ENCODE measurements around the gene DCTN1.
A peak's percentile ranks its signal among the peaks of the same experiment; 100 is the strongest.

Gene DCTN1

DNA sequence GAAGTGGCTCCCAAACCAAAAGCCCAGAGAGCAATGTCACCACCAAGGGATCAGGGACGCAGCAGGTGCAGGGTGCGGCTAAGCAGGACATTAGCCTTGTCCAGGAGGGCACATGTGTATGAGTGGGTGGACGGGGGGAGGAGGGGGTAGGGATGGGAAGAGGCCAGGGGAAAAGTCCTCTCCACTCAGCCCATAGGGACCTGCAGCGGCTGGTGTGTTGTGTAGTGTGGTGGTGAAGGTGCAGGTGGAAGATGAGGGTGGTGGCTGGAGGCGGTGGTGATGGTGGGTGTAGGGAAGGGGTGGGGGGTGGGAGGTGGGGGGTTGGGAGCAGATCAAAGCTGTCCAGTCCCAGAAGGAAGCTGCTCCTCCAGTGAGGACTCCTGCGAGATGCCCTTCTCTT lies 37.7 kb upstream of the DCTN1 start:
- TF ChIP-seq, protein P1, sequence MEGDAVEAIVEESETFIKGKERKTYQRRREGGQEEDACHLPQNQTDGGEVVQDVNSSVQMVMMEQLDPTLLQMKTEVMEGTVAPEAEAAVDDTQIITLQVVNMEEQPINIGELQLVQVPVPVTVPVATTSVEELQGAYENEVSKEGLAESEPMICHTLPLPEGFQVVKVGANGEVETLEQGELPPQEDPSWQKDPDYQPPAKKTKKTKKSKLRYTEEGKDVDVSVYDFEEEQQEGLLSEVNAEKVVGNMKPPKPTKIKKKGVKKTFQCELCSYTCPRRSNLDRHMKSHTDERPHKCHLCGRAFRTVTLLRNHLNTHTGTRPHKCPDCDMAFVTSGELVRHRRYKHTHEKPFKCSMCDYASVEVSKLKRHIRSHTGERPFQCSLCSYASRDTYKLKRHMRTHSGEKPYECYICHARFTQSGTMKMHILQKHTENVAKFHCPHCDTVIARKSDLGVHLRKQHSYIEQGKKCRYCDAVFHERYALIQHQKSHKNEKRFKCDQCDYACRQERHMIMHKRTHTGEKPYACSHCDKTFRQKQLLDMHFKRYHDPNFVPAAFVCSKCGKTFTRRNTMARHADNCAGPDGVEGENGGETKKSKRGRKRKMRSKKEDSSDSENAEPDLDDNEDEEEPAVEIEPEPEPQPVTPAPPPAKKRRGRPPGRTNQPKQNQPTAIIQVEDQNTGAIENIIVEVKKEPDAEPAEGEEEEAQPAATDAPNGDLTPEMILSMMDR (IDR thresholded peaks at IDR 0.05; ENCODE audit: low read depth, low read length) = no peak
- DNase-seq (ENCODE audit: extremely low read depth, low read depth) = no peak

DNA sequence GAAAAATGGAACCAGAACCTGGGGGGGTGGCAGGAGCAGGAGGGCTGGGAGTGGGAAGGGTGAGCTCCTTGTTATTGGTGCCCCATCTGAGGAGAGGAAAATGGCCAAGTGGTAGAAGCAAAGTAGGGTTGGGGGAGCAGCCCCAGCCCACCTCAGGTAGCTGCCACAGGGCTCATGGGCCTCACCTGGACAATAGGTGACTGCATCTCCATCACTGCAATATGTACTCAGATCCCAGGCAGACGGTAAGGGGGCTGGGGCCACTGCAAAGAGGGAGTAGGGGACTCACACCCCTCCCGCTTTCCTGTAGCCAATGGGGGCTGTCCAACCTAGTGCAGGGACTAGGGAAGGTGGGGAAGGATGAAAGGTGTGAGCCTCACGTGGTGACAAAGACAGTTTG lies 37.1 kb upstream of the DCTN1 start:
- TF ChIP-seq, protein P1 (IDR thresholded peaks at IDR 0.05; ENCODE audit: low read depth, low read length) = no peak
- no peak for DNase-seq (ENCODE audit: extremely low read depth, low read depth)

DNA sequence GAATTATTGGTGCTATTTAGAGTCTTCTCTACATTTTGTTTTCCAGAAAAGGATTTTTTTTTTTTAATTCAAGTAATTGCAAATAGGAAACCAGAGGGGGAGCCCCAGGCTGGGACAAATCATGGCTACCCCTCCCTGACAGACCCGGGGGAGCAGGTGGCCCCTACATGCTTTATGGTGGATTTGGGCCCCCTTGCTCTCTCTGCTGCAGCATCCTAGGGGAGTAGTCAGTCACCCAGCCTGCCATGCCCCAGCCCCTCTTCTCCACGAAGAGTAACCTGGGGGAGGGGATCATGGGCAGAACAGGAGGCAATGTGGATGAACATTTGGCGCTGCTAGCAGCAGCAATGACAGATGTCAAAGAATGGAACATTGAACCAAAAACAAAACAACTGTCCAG lies 36.7 kb upstream of the DCTN1 start:
- TF ChIP-seq, protein P1 (IDR thresholded peaks at IDR 0.05; ENCODE audit: low read depth, low read length) = no peak
- no peak for DNase-seq (ENCODE audit: extremely low read depth, low read depth)

DNA sequence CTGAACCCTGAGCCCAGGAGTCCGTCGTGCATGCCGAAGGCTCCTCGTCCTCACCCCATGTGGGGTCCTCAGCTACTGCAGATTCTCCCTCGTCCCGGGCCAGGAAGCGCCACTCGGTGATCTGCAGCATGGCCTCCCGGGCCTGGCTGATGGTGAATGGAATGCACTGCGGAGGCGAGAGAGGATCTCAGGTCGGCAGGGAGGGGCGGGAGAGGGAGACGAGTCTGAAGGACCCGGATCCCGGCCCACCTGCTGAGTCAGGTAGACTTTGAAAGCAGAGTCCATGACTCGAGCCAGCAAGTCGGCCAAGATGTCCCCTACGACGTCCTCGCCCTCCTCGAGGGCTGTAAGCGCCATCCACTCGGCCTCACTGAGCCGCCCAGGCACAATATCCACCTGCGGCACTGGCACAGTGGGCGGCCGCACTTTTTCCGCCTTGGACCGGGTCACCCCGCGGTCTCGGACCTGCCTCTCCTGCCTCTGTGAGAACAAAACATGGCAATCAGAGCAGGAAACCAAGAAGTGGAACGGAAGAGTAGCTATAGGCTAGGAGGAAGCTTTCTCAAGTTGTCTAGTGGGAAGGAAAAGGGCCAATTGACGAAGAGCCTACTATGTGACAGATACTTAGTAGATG lies 35.8 kb upstream of the DCTN1 start:
- TF ChIP-seq, protein P1 (IDR thresholded peaks at IDR 0.05; ENCODE audit: low read depth, low read length) = no peak
- DNase-seq (ENCODE audit: extremely low read depth, low read depth) = no peak

DNA sequence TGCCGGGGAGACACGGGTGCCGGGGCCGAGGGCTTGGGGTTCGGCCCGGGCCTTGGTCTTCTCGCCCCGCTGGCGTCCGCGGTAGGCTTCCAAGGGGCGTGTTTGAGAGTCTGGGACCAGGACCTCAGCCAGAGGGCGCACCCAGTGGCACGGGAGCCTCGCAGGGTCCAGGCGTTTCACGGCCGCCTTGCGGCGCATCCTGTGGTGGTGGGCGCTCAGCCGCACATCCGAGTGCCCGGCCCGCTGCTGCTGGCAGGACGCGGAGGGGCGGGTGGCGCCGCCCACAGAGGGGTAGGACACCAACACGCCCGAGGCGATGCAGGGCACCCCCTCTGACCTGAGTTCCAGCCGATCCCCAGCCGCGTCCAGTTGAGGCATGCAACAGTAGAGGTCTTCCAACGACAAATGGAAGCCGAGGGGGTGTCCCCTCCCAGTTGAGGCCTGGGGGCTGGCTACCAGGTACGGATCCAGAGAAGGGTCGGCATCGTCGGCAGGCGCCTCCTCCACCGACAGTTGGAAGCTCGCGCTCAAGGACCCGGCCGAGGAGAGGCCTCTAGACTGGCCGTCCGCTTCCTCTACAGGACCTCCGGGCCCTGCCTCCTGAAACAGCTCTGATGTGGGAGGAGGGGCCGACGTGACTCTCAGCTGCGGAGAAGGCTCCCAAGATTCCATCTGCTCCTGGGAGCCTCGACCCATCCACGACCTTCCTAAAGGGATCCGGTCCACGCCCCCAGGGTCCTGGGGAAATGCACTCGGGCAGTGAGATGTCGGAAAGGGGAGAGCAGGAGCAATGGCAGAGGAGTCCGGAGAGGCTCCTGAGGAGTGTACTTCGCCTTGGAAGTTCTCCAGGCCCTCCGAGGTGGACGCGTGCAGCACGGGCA lies 35.0 kb upstream of the DCTN1 start:
- no peak for DNase-seq (ENCODE audit: extremely low read depth, low read depth)
- TF ChIP-seq, protein P1 (IDR thresholded peaks at IDR 0.05; ENCODE audit: low read depth, low read length) = peak; percentile 26

DNA sequence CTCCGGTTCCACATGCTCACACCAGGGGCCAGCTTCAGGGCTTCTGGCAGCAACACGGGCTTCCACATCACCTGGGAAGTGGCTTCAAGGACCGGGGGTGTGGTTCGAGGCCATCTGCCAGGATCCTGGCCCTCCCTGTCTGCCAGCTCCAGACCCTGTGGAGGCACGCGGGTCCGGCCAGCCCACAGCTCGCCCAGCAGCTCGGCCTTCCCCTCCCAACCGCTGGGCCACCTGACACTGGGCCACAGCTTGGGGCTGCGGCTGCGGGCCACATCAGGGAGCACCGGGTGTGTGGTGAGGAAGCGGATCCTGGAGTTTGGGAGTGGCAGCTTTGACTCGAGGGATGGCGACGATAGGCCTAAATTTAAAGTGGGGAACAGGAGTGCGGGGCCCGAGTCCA lies 34.3 kb upstream of the DCTN1 start:
- TF ChIP-seq, protein P1 (IDR thresholded peaks at IDR 0.05; ENCODE audit: low read depth, low read length) = no peak
- no peak for DNase-seq (ENCODE audit: extremely low read depth, low read depth)

DNA sequence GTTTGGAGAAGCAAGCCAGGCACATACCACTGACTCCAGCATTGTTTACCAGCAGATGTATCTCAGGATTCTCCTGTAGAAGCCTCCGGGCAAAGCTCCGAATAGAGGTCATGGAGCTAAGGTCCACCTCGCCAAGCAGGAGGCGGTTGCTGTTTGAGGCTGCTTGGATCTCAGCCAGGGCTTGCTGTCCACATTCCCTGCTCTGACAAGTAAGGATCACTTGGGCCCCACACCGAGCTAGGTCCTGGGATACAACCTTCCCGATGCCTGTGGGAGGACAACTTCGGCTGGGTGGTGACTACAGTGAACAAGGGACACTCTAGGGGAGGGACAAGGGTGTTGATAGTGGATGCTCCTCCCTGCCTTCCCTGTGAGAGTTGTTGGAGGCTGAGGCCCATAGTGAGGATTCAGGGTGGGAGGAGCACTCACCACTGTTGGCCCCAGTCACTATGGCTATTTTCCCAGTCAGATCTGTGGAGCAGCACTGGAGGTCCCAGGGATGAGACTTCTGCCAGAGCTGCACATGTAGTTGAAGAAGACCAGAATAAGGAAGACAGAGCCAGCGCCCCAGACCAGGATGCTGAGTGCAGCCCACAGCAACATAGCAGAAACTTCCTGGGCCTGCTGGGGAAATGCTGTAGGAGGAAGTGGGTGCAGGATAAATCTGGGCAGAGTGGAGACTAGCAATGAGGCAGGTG lies 33.0 kb upstream of the DCTN1 start:
- DNase-seq (ENCODE audit: extremely low read depth, low read depth) = no peak

More for the DNA sequence above, 33.0 kb upstream of the DCTN1 start:
- TF ChIP-seq, protein P1 (IDR thresholded peaks at IDR 0.05; ENCODE audit: low read depth, low read length) = no peak

All from AG09319 (cell line).